H9 (cell line): ENCODE data around the gene CENPO. TPM values are rescaled to one million over a fixed set of nuclear protein-coding genes. Genes with fewer than 3 reads are reported as not detected.
"Not testable (repeated sequence)": the region's sequence is repeated elsewhere in the genome, so short reads cannot be mapped to it uniquely, and the experiment has no call there.

ENCODE experiments used
- DNase-seq: peaks from one replicate; pipeline ENCODE4 v3.0.0-alpha.2; 2017
- H2AFZ ChIP-seq: one replicate; pipeline ENCODE4 v1.6.1; 2013; ENCODE audit warnings: mild to moderate bottlenecking, low read length, control low read depth, moderate library complexity
- H2AK5ac ChIP-seq: 2 replicates; pipeline ENCODE4 v1.6.1; 2013; ENCODE audit warnings: low read length, control low read depth, mixed read lengths; ENCODE audit not compliant: insufficient read length
- H2BK120ac ChIP-seq: one replicate; pipeline ENCODE4 v1.6.1; 2013; ENCODE audit warnings: low read depth, mild to moderate bottlenecking, low read length, control low read depth, inconsistent platforms; ENCODE audit not compliant: poor library complexity, severe bottlenecking
- H2BK12ac ChIP-seq: 2 replicates; pipeline ENCODE4 v1.6.1; 2013; ENCODE audit warnings: low read length, control low read depth, mixed read lengths, low read depth; ENCODE audit not compliant: insufficient read length
- H2BK15ac ChIP-seq: 2 replicates; pipeline ENCODE4 v1.6.1; 2013; ENCODE audit warnings: low read depth, low read length, control low read depth
- H2BK20ac ChIP-seq: one replicate; pipeline ENCODE4 v1.6.1; 2013; ENCODE audit warnings: low read depth, mild to moderate bottlenecking, low read length, control low read depth, inconsistent platforms; ENCODE audit not compliant: poor library complexity, severe bottlenecking
- H2BK5ac ChIP-seq: 2 replicates; pipeline ENCODE4 v1.6.1; 2013; ENCODE audit warnings: low read length, control low read depth, mixed read lengths; ENCODE audit not compliant: insufficient read length
- H3K14ac ChIP-seq: 2 replicates; pipeline ENCODE4 v1.6.1; 2013; ENCODE audit warnings: low read length, control low read depth; ENCODE audit not compliant: insufficient read depth
- H3K18ac ChIP-seq: 2 replicates; pipeline ENCODE4 v1.6.1; 2013; ENCODE audit warnings: low read depth, mild to moderate bottlenecking, mixed read lengths, low read length, control low read depth; ENCODE audit not compliant: insufficient read length
- H3K23ac ChIP-seq: 2 replicates; pipeline ENCODE4 v1.6.1; 2013; ENCODE audit warnings: low read length, control low read depth, mixed read lengths, low read depth; ENCODE audit not compliant: insufficient read length
- H3K23me2 ChIP-seq: 2 replicates; pipeline ENCODE4 v1.6.1; 2013; ENCODE audit warnings: low read depth, mild to moderate bottlenecking, mixed read lengths, low read length, control low read depth; ENCODE audit not compliant: insufficient read length, poor library complexity, severe bottlenecking
- H3K27ac ChIP-seq: 2 replicates; pipeline ENCODE4 v1.5.1; 2013; ENCODE audit warnings: low read length, control low read depth, mixed read lengths, low read depth; ENCODE audit not compliant: insufficient read length
- H3K27me3 ChIP-seq: 2 replicates; pipeline ENCODE4 v1.6.1; 2013; ENCODE audit warnings: low read length, control low read depth, inconsistent platforms; ENCODE audit not compliant: insufficient read depth
- H3K4ac ChIP-seq: 2 replicates; pipeline ENCODE4 v1.6.1; 2013; ENCODE audit warnings: low read depth, mild to moderate bottlenecking, control low read depth, inconsistent platforms, low read length, moderate library complexity
- H3K4me1 ChIP-seq: 2 replicates; pipeline ENCODE4 v1.6.1; 2013; ENCODE audit warnings: low read length, control low read depth, inconsistent platforms; ENCODE audit not compliant: insufficient read depth
- H3K4me2 ChIP-seq: 2 replicates; pipeline ENCODE4 v1.6.1; 2013; ENCODE audit warnings: low read length, control low read depth, mixed read lengths; ENCODE audit not compliant: insufficient read length, insufficient read depth
- H3K56ac ChIP-seq: 2 replicates; pipeline ENCODE4 v1.6.1; 2013; ENCODE audit warnings: low read depth, mild to moderate bottlenecking, mixed read lengths, low read length, control low read depth; ENCODE audit not compliant: insufficient read length
- H3K79me1 ChIP-seq: 2 replicates; pipeline ENCODE4 v1.6.1; 2013; ENCODE audit warnings: low read depth, mild to moderate bottlenecking, moderate library complexity, low read length, control low read depth, inconsistent platforms; ENCODE audit not compliant: insufficient read depth, poor library complexity, severe bottlenecking
- H3K79me2 ChIP-seq: 2 replicates; pipeline ENCODE4 v1.6.1; 2013; ENCODE audit warnings: low read length, control low read depth, inconsistent platforms; ENCODE audit not compliant: insufficient read depth
- H3K9ac ChIP-seq: 2 replicates; pipeline ENCODE4 v1.6.1; 2013; ENCODE audit warnings: low read length, control low read depth, mixed read lengths; ENCODE audit not compliant: insufficient read length; ENCODE audit errors: extremely low read depth
- H3K9me3 ChIP-seq: one replicate; pipeline ENCODE4 v1.6.1; 2013; ENCODE audit warnings: low read depth, low read length, inconsistent platforms; ENCODE audit not compliant: control insufficient read depth
- H3T11ph ChIP-seq: one replicate; pipeline ENCODE4 v1.6.1; 2013; ENCODE audit warnings: mild to moderate bottlenecking, low read length, control low read depth, inconsistent platforms
- H4K20me1 ChIP-seq: one replicate; pipeline ENCODE4 v1.6.1; 2013; ENCODE audit not compliant: control insufficient read depth, insufficient read length, insufficient read depth
- H4K5ac ChIP-seq: 2 replicates; pipeline ENCODE4 v1.6.1; 2013; ENCODE audit warnings: low read depth, mild to moderate bottlenecking, mixed read lengths, low read length, control low read depth; ENCODE audit not compliant: insufficient read length
- H4K8ac ChIP-seq: replicated peaks from 2 replicates; pipeline ENCODE4 v1.6.1; 2013; ENCODE audit warnings: low read length, control low read depth, mixed read lengths, low read depth; ENCODE audit not compliant: insufficient read length
- H4K91ac ChIP-seq: 2 replicates; pipeline ENCODE4 v1.6.1; 2013; ENCODE audit warnings: low read depth, mild to moderate bottlenecking, moderate library complexity, mixed read lengths, low read length, control low read depth; ENCODE audit not compliant: insufficient read length
- H3K27ac Mint-ChIP-seq, 3 experiments: 2 replicates in 2 of 3; 3 replicates in 1 of 3; pipeline ENCODE4 v1.8.0; 2020 to 2021; ENCODE audit warnings: mixed read lengths in 3 of 3, mild to moderate bottlenecking in 1 of 3, moderate library complexity in 1 of 3
- H3K27me3 Mint-ChIP-seq: 2 replicates; pipeline ENCODE4 v1.8.0; 2021; ENCODE audit warnings: low read depth, mild to moderate bottlenecking, moderate library complexity, mixed read lengths
- H3K36me3 Mint-ChIP-seq, 3 experiments: 2 replicates in 2 of 3; 3 replicates in 1 of 3; pipeline ENCODE4 v1.8.0; 2020 to 2021; ENCODE audit warnings: low read depth in 3 of 3, mixed read lengths in 3 of 3; ENCODE audit not compliant: insufficient read depth in 1 of 3
- H3K4me1 Mint-ChIP-seq, 2 experiments: 2 replicates each; pipeline ENCODE4 v1.8.0; 2020; ENCODE audit warnings: mixed read lengths in 2 of 2
- H3K4me3 Mint-ChIP-seq, 2 experiments: 2 replicates in 1 of 2; 3 replicates in 1 of 2; pipeline ENCODE4 v1.8.0; 2020 to 2021; ENCODE audit warnings: mild to moderate bottlenecking in 2 of 2, mixed read lengths in 2 of 2, moderate library complexity in 1 of 2
- H3K9me3 Mint-ChIP-seq, 2 experiments: 2 replicates in 1 of 2; 3 replicates in 1 of 2; pipeline ENCODE4 v1.8.0; 2020; ENCODE audit warnings: mild to moderate bottlenecking in 2 of 2, mixed read lengths in 2 of 2, moderate library complexity in 1 of 2
- WGBS: extraction: QIAGEN DNeasy Blood & Tissue Kit; methylation state at CpG from one replicate; pipeline ENCODE4 v1.1.7; 2013; ENCODE audit warnings: missing lambda C conversion rate, low lambda C conversion rate, mixed read lengths; ENCODE audit not compliant: insufficient read length; ENCODE audit errors: extremely low coverage; 5-methylcytosine and 5-hydroxymethylcytosine counted together
- total RNA-seq: library from RNA; stranded (reverse); gene quantifications from 2 replicates; pipeline ENCODE4 v1.2.1, GENCODE V29; 2021

CENPO gene
- total RNA-seq, 1 experiment from 2014 or later: 49.5 TPM

DNA sequence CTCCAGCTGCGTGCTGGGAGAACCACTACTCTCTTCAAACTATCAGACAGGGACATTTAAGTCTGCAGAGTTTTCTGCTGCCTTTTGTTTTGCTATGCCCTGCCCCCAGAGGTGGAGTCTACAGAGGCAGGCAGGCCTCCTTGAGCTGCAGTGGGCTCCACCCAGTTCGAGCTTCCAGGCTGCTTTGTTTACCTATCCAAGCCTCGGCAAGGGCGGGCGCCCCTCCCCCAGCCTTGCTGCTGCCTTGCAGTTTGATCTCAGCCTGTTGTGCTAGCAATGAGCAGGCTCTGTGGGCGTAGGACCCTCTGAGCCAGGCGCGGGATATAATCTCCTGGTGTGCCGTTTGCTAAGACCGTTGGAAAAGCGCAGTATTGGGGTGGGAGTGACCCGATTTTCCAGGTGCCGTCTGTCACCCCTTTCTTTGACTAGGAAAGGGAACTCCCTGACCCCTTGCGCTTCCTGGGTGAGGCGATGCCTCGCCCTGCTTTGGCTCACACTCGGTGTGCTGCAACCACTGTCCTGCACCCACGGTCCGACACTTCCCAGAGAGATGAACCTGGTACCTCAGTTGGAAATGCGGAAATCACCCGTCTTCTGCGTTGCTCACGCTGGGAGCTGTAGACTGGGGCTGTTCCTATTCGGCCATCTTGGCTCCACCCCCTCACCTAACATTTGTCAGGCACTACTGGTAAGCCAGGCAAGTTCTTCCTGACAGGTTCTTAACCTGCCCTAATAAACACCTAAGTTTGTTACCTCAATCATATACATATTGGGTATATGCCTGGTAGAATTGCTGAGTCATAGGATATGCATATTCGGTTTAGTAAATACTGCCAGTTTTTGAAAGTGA lies 12.8 kb downstream of the CENPO start:
- H3K27ac ChIP-seq, H3K79me1 ChIP-seq, H3K27me3 Mint-ChIP-seq, H2AFZ ChIP-seq, H2BK12ac ChIP-seq, H3K56ac ChIP-seq, H3K4me3 Mint-ChIP-seq, H4K5ac ChIP-seq, H3K4ac ChIP-seq, H3K14ac ChIP-seq, H4K91ac ChIP-seq, H3K18ac ChIP-seq, H3K4me1 Mint-ChIP-seq, H3K23ac ChIP-seq, H3K4me1 ChIP-seq, H3K23me2 ChIP-seq, H3K79me2 ChIP-seq, H2AK5ac ChIP-seq, H2BK15ac ChIP-seq, DNase-seq, H3T11ph ChIP-seq, H2BK120ac ChIP-seq, H3K27me3 ChIP-seq, H3K9ac ChIP-seq, H3K4me2 ChIP-seq, H4K20me1 ChIP-seq, H4K8ac ChIP-seq, H3K27ac Mint-ChIP-seq, H2BK20ac ChIP-seq, H2BK5ac ChIP-seq: not testable (repeated sequence)
- Mint-ChIP-seq H3K9me3 (peaks cover 38 to 41% of the 10 kb centered on the region in 2 experiments), H3K36me3 (peaks cover 59 to 81% (median 66%) of the 10 kb centered on the region in 3 experiments)
- H3K9me3 ChIP-seq: peaks cover 13% of the 10 kb centered on the region
- WGBS: no CpG with 5 or more reads among the region's 25 CpGs
